Measurements from ENCODE around the gene DDB1.

Gene DDB1

GRCh38 chr11:61342207-61342803, 9.4 kb upstream of the DDB1 start:
- no peak for DNase-seq (ENCODE audit: low read depth)

GRCh38 chr11:61341706-61342105, 8.8 kb upstream of the DDB1 start:
- no peak overlapping the region for H3K4me3 ChIP-seq (ENCODE audit: control insufficient read depth, low read depth, low read length)
- TF ChIP-seq CTCF (IDR thresholded peaks at IDR 0.05; ENCODE audit: control insufficient read depth, insufficient read depth, low read depth, low read length, missing control alignments), result no peak
- DNase-seq (ENCODE audit: low read depth), result no peak

More at GRCh38 chr11:61342207-61342803, 9.4 kb upstream of the DDB1 start:
- TF ChIP-seq CTCF (IDR thresholded peaks at IDR 0.05; ENCODE audit: control insufficient read depth, insufficient read depth, low read depth, low read length, missing control alignments), result no peak
- no peak overlapping the region for H3K4me3 ChIP-seq (ENCODE audit: control insufficient read depth, low read depth, low read length)

GRCh38 chr11:61340979-61341378, 8.1 kb upstream of the DDB1 start:
- no peak for DNase-seq (ENCODE audit: low read depth)
- no peak for TF ChIP-seq CTCF (IDR thresholded peaks at IDR 0.05; ENCODE audit: control insufficient read depth, insufficient read depth, low read depth, low read length, missing control alignments)
- no peak overlapping the region for H3K4me3 ChIP-seq (ENCODE audit: control insufficient read depth, low read depth, low read length)

- TF ChIP-seq CTCF (IDR thresholded peaks at IDR 0.05; ENCODE audit: control insufficient read depth, insufficient read depth, low read depth, low read length, missing control alignments), result no peak
- no peak for DNase-seq (ENCODE audit: low read depth)
- H3K4me3 ChIP-seq (ENCODE audit: control insufficient read depth, low read depth, low read length), result no peak overlapping the region
Observed at GRCh38 chr11:61339490-61339878, 6.6 kb upstream of the DDB1 start.

- H3K4me3 ChIP-seq (ENCODE audit: control insufficient read depth, low read depth, low read length), result no peak overlapping the region
- no peak for DNase-seq (ENCODE audit: low read depth)
- no peak for TF ChIP-seq CTCF (IDR thresholded peaks at IDR 0.05; ENCODE audit: control insufficient read depth, insufficient read depth, low read depth, low read length, missing control alignments)
Observed at GRCh38 chr11:61338783-61339489, 6.0 kb upstream of the DDB1 start.

- DNase-seq (ENCODE audit: low read depth), result no peak
- H3K4me3 ChIP-seq (ENCODE audit: control insufficient read depth, low read depth, low read length), result no peak overlapping the region
- no peak for TF ChIP-seq CTCF (IDR thresholded peaks at IDR 0.05; ENCODE audit: control insufficient read depth, insufficient read depth, low read depth, low read length, missing control alignments)
Observed at GRCh38 chr11:61337706-61338470, 5.0 kb upstream of the DDB1 start.
